Measurements from ENCODE around the gene DR1. TPM values are rescaled to one million over a fixed set of nuclear protein-coding genes. Genes with fewer than 3 reads are reported as not detected.

The DR1 gene
- total RNA-seq, 1 donor from 2014 or later, result 78.3 TPM

DNA sequence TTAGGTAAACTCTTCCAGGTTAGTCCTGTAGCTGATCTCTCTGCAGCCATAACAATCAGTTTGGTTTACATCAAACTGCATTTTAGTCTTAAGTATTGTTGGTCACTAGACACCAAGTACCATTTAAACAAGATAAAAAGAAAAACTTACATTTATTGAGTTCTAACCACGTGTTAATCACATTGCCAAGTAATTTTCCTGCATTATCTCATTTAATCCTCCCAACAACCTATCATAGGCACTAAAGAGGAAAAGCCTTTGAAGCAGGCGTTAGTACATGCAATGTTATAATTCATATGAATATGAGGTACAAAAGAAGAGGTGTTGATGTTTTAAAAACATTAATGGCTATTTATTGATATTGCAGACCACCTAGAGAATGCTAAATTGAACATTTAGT, 9.0 kb downstream of the DR1 start:
- H3K4me3 Mint-ChIP-seq, result no peak overlapping the region
- H3K9ac ChIP-seq, result no peak overlapping the region
- H3K27me3 ChIP-seq, result no peaks in the 10 kb centered on the region
- H3K27ac ChIP-seq, result no peak overlapping the region
- H3K4me3 ChIP-seq, result no peak overlapping the region
- DNase-seq (ENCODE audit: low spot score), result no peak
- H3K4me2 ChIP-seq, result no peak overlapping the region
- TF ChIP-seq, protein P1, sequence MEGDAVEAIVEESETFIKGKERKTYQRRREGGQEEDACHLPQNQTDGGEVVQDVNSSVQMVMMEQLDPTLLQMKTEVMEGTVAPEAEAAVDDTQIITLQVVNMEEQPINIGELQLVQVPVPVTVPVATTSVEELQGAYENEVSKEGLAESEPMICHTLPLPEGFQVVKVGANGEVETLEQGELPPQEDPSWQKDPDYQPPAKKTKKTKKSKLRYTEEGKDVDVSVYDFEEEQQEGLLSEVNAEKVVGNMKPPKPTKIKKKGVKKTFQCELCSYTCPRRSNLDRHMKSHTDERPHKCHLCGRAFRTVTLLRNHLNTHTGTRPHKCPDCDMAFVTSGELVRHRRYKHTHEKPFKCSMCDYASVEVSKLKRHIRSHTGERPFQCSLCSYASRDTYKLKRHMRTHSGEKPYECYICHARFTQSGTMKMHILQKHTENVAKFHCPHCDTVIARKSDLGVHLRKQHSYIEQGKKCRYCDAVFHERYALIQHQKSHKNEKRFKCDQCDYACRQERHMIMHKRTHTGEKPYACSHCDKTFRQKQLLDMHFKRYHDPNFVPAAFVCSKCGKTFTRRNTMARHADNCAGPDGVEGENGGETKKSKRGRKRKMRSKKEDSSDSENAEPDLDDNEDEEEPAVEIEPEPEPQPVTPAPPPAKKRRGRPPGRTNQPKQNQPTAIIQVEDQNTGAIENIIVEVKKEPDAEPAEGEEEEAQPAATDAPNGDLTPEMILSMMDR (IDR thresholded peaks at IDR 0.05), result no peak
- TF ChIP-seq EZH2 (IDR thresholded peaks at IDR 0.05), result no peak
- no peak for TF ChIP-seq EZH2phosphoT487 (IDR thresholded peaks at IDR 0.05)
- no peaks in the 10 kb centered on the region for H3K27me3 Mint-ChIP-seq (ENCODE audit: insufficient read depth, low read depth)
- no peaks in the 10 kb centered on the region for H3F3A ChIP-seq (ENCODE audit: low read depth)
- H3K27ac Mint-ChIP-seq, result no peak overlapping the region
- peaks cover 3% of the 10 kb centered on the region for H3K4me1 Mint-ChIP-seq
- H3K79me2 ChIP-seq (ENCODE audit: low read depth), result peaks cover 97% of the 10 kb centered on the region
- H3K36me3 Mint-ChIP-seq, result peaks cover 15% of the 10 kb centered on the region
- no peaks in the 10 kb centered on the region for H3K9me3 Mint-ChIP-seq
- H3K9me3 ChIP-seq (ENCODE audit: low read depth), result no peaks in the 10 kb centered on the region
- H2AFZ ChIP-seq (replicated peaks), result no peak overlapping the region
- H4K20me1 ChIP-seq (ENCODE audit: low read depth), result peaks cover 8% of the 10 kb centered on the region
- H3K36me3 ChIP-seq, result no peaks in the 10 kb centered on the region
- peaks cover 4% of the 10 kb centered on the region for H3K4me1 ChIP-seq

DNA sequence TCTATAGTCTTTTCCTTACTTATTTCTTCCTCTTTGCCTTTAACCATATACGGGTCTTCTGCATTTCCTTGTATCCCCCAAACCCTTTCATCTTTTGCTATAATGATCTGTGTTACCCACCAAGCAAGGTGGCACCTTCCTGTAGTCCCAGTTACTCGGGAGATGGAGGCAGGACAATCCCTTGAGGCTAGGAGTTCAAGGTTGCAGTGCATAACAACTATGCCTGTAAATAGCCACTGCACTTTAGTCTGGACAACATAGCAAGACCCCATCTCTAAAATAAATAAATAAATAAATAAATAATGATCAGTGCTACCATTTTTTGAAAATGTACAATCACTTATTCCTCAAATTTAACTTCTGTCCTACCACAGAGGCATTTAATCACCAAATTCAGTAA, 11.5 kb downstream of the DR1 start:
- Histone ChIP-seq H4K20me1 (ENCODE audit: low read depth) (peaks cover 8% of the 10 kb centered on the region), H3K36me3 (peaks cover 9% of the 10 kb centered on the region), H3K9ac (no peak overlapping the region), H3K4me2 (no peak overlapping the region), H3K27ac (no peak overlapping the region), H3K4me1 (no peaks in the 10 kb centered on the region), H2AFZ (replicated peaks) (no peak overlapping the region), H3K4me3 (no peak overlapping the region), H3K79me2 (ENCODE audit: low read depth) (peaks cover 96% of the 10 kb centered on the region), H3F3A (ENCODE audit: low read depth) (peaks cover 4% of the 10 kb centered on the region), H3K9me3 (ENCODE audit: low read depth) (no peaks in the 10 kb centered on the region), H3K27me3 (no peaks in the 10 kb centered on the region)
- TF ChIP-seq EZH2 (IDR thresholded peaks at IDR 0.05) (no peak), EZH2phosphoT487 (IDR thresholded peaks at IDR 0.05) (no peak)
- TF ChIP-seq, protein P1 (IDR thresholded peaks at IDR 0.05), result no peak
- Mint-ChIP-seq H3K27me3 (ENCODE audit: insufficient read depth, low read depth) (no peaks in the 10 kb centered on the region), H3K9me3 (no peaks in the 10 kb centered on the region), H3K27ac (no peak overlapping the region), H3K4me1 (no peaks in the 10 kb centered on the region), H3K36me3 (peaks cover 12% of the 10 kb centered on the region), H3K4me3 (no peak overlapping the region)
- no peak for DNase-seq (ENCODE audit: low spot score)

DNA sequence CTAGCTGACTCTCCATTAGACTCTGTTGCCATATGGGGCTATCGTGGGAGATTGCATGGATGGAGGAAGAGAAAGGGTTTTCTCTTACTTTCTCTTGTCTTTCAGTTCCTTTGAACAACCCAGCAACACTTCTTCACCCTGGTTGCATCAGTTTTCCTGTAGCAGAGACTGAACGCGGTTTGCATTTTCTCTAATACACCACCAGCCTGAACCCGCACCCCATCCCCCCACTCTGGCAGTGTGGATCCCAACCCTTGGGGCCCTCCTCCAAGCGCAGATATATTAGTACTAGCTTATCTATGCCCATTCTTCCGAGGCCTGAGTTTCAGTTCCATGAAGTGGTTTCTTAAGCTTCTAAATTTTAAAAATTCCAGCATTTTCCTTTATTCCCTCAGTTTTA, 12.6 kb downstream of the DR1 start:
- Mint-ChIP-seq H3K9me3 (no peaks in the 10 kb centered on the region), H3K27me3 (ENCODE audit: insufficient read depth, low read depth) (no peaks in the 10 kb centered on the region), H3K4me1 (no peaks in the 10 kb centered on the region), H3K27ac (no peak overlapping the region), H3K4me3 (no peak overlapping the region), H3K36me3 (peaks cover 14% of the 10 kb centered on the region)
- H3K9ac ChIP-seq, result no peak overlapping the region
- peaks cover 8% of the 10 kb centered on the region for H4K20me1 ChIP-seq (ENCODE audit: low read depth)
- no peak for DNase-seq (ENCODE audit: low spot score)
- H3F3A ChIP-seq (ENCODE audit: low read depth), result peaks cover 4% of the 10 kb centered on the region
- H3K79me2 ChIP-seq (ENCODE audit: low read depth), result peaks cover 86% of the 10 kb centered on the region
- no peaks in the 10 kb centered on the region for H3K4me1 ChIP-seq
- H3K4me3 ChIP-seq, result no peak overlapping the region
- no peaks in the 10 kb centered on the region for H3K27me3 ChIP-seq
- TF ChIP-seq, protein P1 (IDR thresholded peaks at IDR 0.05), result no peak
- TF ChIP-seq EZH2phosphoT487 (IDR thresholded peaks at IDR 0.05) (no peak), EZH2 (IDR thresholded peaks at IDR 0.05) (no peak)
- no peak overlapping the region for H3K27ac ChIP-seq
- H3K4me2 ChIP-seq, result no peak overlapping the region
- H2AFZ ChIP-seq (replicated peaks), result no peak overlapping the region
- no peaks in the 10 kb centered on the region for H3K9me3 ChIP-seq (ENCODE audit: low read depth)
- peaks cover 9% of the 10 kb centered on the region for H3K36me3 ChIP-seq
